ENCODE results near the gene MCM3AP.

The MCM3AP gene

GRCh38 chr21:46188226-46189212, 96.9 kb downstream of the MCM3AP start:
- Histone ChIP-seq H3K4me2 (ENCODE audit: low read length) (no peak overlapping the region), H3K4me3 (ENCODE audit: low read length) (no peak overlapping the region), H4K20me1 (ENCODE audit: control insufficient read depth, insufficient read depth, low read depth, low read length) (no peaks in the 10 kb centered on the region), H3K27me3 (ENCODE audit: control insufficient read depth, low read length) (no peaks in the 10 kb centered on the region), H3K9me2 (replicated peaks; ENCODE audit: control insufficient read depth, low read length) (no peaks in the 10 kb centered on the region), H3K9me3 (ENCODE audit: control insufficient read depth, insufficient read depth, low read length) (no peaks in the 10 kb centered on the region), H3K27ac (ENCODE audit: low read depth, low read length) (no peak overlapping the region), H3K79me2 (ENCODE audit: control insufficient read depth, low read length) (no peaks in the 10 kb centered on the region), H3F3A (ENCODE audit: control insufficient read depth, insufficient read depth) (peaks cover 9% of the 10 kb centered on the region; the same call in 1 of the 2 replicates), H3K4me1 (ENCODE audit: control insufficient read depth, low read length) (peaks cover 18% of the 10 kb centered on the region), H3K36me3 (ENCODE audit: control insufficient read depth, low read length) (peaks cover 44% of the 10 kb centered on the region)
- TF ChIP-seq EZH2phosphoT487 (IDR thresholded peaks at IDR 0.05; ENCODE audit: borderline replicate concordance, low read length), result no peak
- no peak for TF ChIP-seq CTCF (IDR thresholded peaks at IDR 0.05; ENCODE audit: low read depth, low read length, poor library complexity, severe bottlenecking)

- Histone ChIP-seq H3K9me2 (replicated peaks; ENCODE audit: control insufficient read depth, low read length) (no peaks in the 10 kb centered on the region), H3K4me2 (ENCODE audit: low read length) (no peak overlapping the region), H4K20me1 (ENCODE audit: control insufficient read depth, insufficient read depth, low read depth, low read length) (no peaks in the 10 kb centered on the region), H3K4me3 (ENCODE audit: low read length) (no peak overlapping the region), H3K27me3 (ENCODE audit: control insufficient read depth, low read length) (no peaks in the 10 kb centered on the region), H3K79me2 (ENCODE audit: control insufficient read depth, low read length) (no peaks in the 10 kb centered on the region), H3F3A (ENCODE audit: control insufficient read depth, insufficient read depth) (peaks cover 9% of the 10 kb centered on the region; the same call in 1 of the 2 replicates), H3K27ac (ENCODE audit: low read depth, low read length) (no peak overlapping the region), H3K4me1 (ENCODE audit: control insufficient read depth, low read length) (peaks cover 23% of the 10 kb centered on the region), H3K9me3 (ENCODE audit: control insufficient read depth, insufficient read depth, low read length) (no peaks in the 10 kb centered on the region), H3K36me3 (ENCODE audit: control insufficient read depth, low read length) (peaks cover 38% of the 10 kb centered on the region)
- TF ChIP-seq CTCF (IDR thresholded peaks at IDR 0.05; ENCODE audit: low read depth, low read length, poor library complexity, severe bottlenecking), result no peak
- TF ChIP-seq EZH2phosphoT487 (IDR thresholded peaks at IDR 0.05; ENCODE audit: borderline replicate concordance, low read length), result no peak
Measured at GRCh38 chr21:46187814-46188213, 97.6 kb downstream of the MCM3AP start.

- no peak for TF ChIP-seq EZH2phosphoT487 (IDR thresholded peaks at IDR 0.05; ENCODE audit: borderline replicate concordance, low read length)
- no peak for TF ChIP-seq CTCF (IDR thresholded peaks at IDR 0.05; ENCODE audit: low read depth, low read length, poor library complexity, severe bottlenecking)
- Histone ChIP-seq H3K4me2 (ENCODE audit: low read length) (no peak overlapping the region), H3K9me3 (ENCODE audit: control insufficient read depth, insufficient read depth, low read length) (no peaks in the 10 kb centered on the region), H4K20me1 (ENCODE audit: control insufficient read depth, insufficient read depth, low read depth, low read length) (no peaks in the 10 kb centered on the region), H3K36me3 (ENCODE audit: control insufficient read depth, low read length) (peaks cover 35% of the 10 kb centered on the region), H3K27me3 (ENCODE audit: control insufficient read depth, low read length) (no peaks in the 10 kb centered on the region), H3F3A (ENCODE audit: control insufficient read depth, insufficient read depth) (peaks cover 9% of the 10 kb centered on the region; the same call in 1 of the 2 replicates), H3K4me1 (ENCODE audit: control insufficient read depth, low read length) (peaks cover 23% of the 10 kb centered on the region), H3K79me2 (ENCODE audit: control insufficient read depth, low read length) (no peaks in the 10 kb centered on the region), H3K9me2 (replicated peaks; ENCODE audit: control insufficient read depth, low read length) (no peaks in the 10 kb centered on the region), H3K4me3 (ENCODE audit: low read length) (no peak overlapping the region), H3K27ac (ENCODE audit: low read depth, low read length) (no peak overlapping the region)
Measured at GRCh38 chr21:46187261-46187660, 98.2 kb downstream of the MCM3AP start.

All from DOHH2 (cell line).